Parathyroid adenoma (tissue), 2 donors: ENCODE data around the gene PTP4A1.

ENCODE experiments used
- H2AFZ ChIP-seq: fragments of 300-600 bp; sonication (generic); one replicate; pipeline ENCODE4 v1.7.0; 2017; ENCODE audit warnings: antibody characterized with exemption, mild to moderate bottlenecking
- H3K27ac ChIP-seq: fragments of 300-600 bp; sonication (generic); one replicate; pipeline ENCODE4 v1.7.0; 2017
- H3K27me3 ChIP-seq: fragments of 300-600 bp; sonication (generic); one replicate; pipeline ENCODE4 v1.7.0; 2017; ENCODE audit warnings: low read length; ENCODE audit not compliant: control insufficient read depth, insufficient read depth
- H3K36me3 ChIP-seq: fragments of 300-600 bp; sonication (generic); one replicate; pipeline ENCODE4 v1.7.0; 2017; ENCODE audit warnings: low read length; ENCODE audit not compliant: control insufficient read depth, insufficient read depth
- H3K4me1 ChIP-seq: fragments of 300-600 bp; sonication (generic); one replicate; pipeline ENCODE4 v1.7.0; 2017; ENCODE audit warnings: control low read depth
- H3K4me2 ChIP-seq: fragments of 300-600 bp; sonication (generic); one replicate; pipeline ENCODE4 v1.7.0; 2017; ENCODE audit warnings: low read length
- H3K4me3 ChIP-seq: fragments of 300-600 bp; sonication (generic); one replicate; pipeline ENCODE4 v1.7.0; 2017; ENCODE audit warnings: low read depth, low read length
- H3K79me2 ChIP-seq: fragments of 300-600 bp; sonication (generic); one replicate; pipeline ENCODE4 v1.7.0; 2017; ENCODE audit warnings: control low read depth
- H3K9ac ChIP-seq: fragments of 300-600 bp; sonication (generic); one replicate; pipeline ENCODE4 v1.7.0; 2017; ENCODE audit warnings: mild to moderate bottlenecking
- H3K9me3 ChIP-seq: fragments of 300-600 bp; sonication (generic); one replicate; pipeline ENCODE4 v1.7.0; 2017; ENCODE audit warnings: low read length; ENCODE audit not compliant: control insufficient read depth
- TF ChIP-seq, protein P1 (sequence below): fragments of 300-600 bp; sonication (generic); IDR thresholded peaks from one replicate; pipeline ENCODE4 v1.7.0; 2017; ENCODE audit warnings: antibody characterized with exemption, mild to moderate bottlenecking
- donor health status: primary hyperparathyroidism.

The PTP4A1 gene

DNA sequence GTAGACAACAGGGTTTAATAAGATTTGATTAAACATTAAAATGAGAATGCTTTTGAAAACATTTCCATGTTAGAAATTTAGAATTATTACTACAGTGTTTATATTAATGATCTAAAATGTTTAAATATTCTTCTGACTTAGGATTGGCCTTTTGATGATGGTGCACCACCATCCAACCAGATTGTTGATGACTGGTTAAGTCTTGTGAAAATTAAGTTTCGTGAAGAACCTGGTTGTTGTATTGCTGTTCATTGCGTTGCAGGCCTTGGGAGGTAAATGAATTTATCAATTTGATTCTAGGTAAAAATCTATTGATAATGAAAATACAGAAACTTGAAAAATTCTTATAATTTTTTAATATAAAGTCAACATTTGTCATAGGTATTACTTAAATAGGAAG lies 6.5 kb downstream of the PTP4A1 start:
- H3K4me2 ChIP-seq = no peak overlapping the region
- no peak overlapping the region for H3K27ac ChIP-seq
- no peak overlapping the region for H3K4me3 ChIP-seq
- TF ChIP-seq, protein P1, sequence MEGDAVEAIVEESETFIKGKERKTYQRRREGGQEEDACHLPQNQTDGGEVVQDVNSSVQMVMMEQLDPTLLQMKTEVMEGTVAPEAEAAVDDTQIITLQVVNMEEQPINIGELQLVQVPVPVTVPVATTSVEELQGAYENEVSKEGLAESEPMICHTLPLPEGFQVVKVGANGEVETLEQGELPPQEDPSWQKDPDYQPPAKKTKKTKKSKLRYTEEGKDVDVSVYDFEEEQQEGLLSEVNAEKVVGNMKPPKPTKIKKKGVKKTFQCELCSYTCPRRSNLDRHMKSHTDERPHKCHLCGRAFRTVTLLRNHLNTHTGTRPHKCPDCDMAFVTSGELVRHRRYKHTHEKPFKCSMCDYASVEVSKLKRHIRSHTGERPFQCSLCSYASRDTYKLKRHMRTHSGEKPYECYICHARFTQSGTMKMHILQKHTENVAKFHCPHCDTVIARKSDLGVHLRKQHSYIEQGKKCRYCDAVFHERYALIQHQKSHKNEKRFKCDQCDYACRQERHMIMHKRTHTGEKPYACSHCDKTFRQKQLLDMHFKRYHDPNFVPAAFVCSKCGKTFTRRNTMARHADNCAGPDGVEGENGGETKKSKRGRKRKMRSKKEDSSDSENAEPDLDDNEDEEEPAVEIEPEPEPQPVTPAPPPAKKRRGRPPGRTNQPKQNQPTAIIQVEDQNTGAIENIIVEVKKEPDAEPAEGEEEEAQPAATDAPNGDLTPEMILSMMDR = no peak
- H3K36me3 ChIP-seq = no peaks in the 10 kb centered on the region
- peaks cover 5% of the 10 kb centered on the region for H3K4me1 ChIP-seq
- no peak overlapping the region for H2AFZ ChIP-seq
- H3K9me3 ChIP-seq = no peaks in the 10 kb centered on the region
- no peak overlapping the region for H3K9ac ChIP-seq
- H3K79me2 ChIP-seq = peaks cover 2% of the 10 kb centered on the region
- no peaks in the 10 kb centered on the region for H3K27me3 ChIP-seq

DNA sequence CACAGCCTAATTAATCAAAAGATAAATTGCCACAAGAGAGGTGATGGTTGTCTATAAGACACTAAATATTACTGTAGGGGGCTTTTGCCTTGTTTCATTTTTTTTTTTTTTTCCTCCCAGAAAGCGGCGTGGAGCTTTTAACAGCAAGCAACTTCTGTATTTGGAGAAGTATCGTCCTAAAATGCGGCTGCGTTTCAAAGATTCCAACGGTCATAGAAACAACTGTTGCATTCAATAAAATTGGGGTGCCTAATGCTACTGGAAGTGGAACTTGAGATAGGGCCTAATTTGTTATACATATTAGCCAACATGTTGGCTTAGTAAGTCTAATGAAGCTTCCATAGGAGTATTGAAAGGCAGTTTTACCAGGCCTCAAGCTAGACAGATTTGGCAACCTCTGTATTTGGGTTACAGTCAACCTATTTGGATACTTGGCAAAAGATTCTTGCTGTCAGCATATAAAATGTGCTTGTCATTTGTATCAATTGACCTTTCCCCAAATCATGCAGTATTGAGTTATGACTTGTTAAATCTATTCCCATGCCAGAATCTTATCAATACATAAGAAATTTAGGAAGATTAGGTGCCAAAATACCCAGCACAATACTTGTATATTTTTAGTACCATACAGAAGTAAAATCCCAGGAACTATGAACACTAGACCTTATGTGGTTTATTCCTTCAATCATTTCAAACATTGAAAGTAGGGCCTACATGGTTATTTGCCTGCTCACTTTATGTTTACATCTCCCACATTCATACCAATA lies 7.8 kb downstream of the PTP4A1 start:
- H3K27me3 ChIP-seq = no peaks in the 10 kb centered on the region
- no peak overlapping the region for H3K4me2 ChIP-seq
- no peak overlapping the region for H3K4me3 ChIP-seq
- H3K27ac ChIP-seq = no peak overlapping the region
- no peaks in the 10 kb centered on the region for H3K79me2 ChIP-seq
- H3K36me3 ChIP-seq = no peaks in the 10 kb centered on the region
- no peak overlapping the region for H2AFZ ChIP-seq
- no peaks in the 10 kb centered on the region for H3K4me1 ChIP-seq
- TF ChIP-seq, protein P1 = no peak
- H3K9ac ChIP-seq = no peak overlapping the region
- no peaks in the 10 kb centered on the region for H3K9me3 ChIP-seq

DNA sequence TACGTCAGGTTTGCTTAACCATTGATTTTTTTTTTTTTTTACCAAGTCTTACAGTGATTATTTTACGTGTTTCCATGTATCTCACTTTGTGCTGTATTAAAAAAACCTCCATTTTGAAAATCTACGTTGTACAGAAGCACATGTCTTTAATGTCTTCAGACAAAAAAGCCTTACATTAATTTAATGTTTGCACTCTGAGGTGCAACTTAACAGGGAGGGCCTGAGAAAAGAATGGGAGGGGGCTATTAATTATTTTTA lies 8.4 kb downstream of the PTP4A1 start:
- H3K36me3 ChIP-seq = no peaks in the 10 kb centered on the region
- no peaks in the 10 kb centered on the region for H3K27me3 ChIP-seq
- H3K27ac ChIP-seq = no peak overlapping the region
- TF ChIP-seq, protein P1 = no peak
- H3K4me3 ChIP-seq = no peak overlapping the region
- H3K79me2 ChIP-seq = no peaks in the 10 kb centered on the region
- H3K4me1 ChIP-seq = no peaks in the 10 kb centered on the region
- no peak overlapping the region for H2AFZ ChIP-seq
- no peak overlapping the region for H3K4me2 ChIP-seq
- H3K9me3 ChIP-seq = no peaks in the 10 kb centered on the region
- H3K9ac ChIP-seq = no peak overlapping the region

DNA sequence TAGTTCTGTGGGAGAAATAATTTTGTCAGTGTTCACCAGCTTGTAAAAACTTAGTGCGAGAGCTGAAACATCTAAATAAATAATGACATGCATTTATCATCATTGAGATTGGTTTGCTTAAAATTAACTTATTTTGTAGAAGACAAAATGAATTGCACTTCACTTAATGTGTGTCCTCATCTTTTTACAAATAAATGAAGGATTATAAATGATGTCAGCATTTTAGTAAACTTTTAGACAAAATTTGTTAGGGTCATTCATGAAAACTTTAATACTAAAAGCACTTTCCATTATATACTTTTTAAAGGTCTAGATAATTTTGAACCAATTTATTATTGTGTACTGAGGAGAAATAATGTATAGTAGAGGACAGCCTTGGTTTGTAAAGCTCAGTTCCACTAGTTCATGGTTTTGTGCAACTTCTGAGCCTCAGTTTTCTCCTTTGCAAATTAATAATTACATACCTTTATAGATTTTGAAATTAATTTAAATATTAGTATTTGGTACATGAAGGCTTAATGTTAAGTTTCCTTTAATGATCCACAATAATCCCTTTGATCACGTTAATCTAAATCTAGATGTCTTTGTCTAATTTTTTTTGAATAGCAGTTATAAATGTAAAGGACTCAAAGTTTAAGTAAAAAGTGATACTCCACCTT lies 9.2 kb downstream of the PTP4A1 start:
- H3K36me3 ChIP-seq = no peaks in the 10 kb centered on the region

More for the DNA sequence above, 9.2 kb downstream of the PTP4A1 start:
- Histone ChIP-seq H2AFZ (no peak overlapping the region), H3K9ac (no peak overlapping the region), H3K4me1 (no peaks in the 10 kb centered on the region), H3K4me3 (no peak overlapping the region), H3K27me3 (no peaks in the 10 kb centered on the region), H3K4me2 (no peak overlapping the region), H3K27ac (no peak overlapping the region), H3K9me3 (no peaks in the 10 kb centered on the region), H3K79me2 (no peaks in the 10 kb centered on the region)
- TF ChIP-seq, protein P1 = no peak
